Measurements from ENCODE around the gene SLC6A11. TPM values are rescaled to one million over a fixed set of nuclear protein-coding genes. Genes with fewer than 3 reads are reported as not detected.

The SLC6A11 gene
- total RNA-seq, 4 donors from 2014 or later: 1.8 to 7.8 (median 5.3) TPM

DNA sequence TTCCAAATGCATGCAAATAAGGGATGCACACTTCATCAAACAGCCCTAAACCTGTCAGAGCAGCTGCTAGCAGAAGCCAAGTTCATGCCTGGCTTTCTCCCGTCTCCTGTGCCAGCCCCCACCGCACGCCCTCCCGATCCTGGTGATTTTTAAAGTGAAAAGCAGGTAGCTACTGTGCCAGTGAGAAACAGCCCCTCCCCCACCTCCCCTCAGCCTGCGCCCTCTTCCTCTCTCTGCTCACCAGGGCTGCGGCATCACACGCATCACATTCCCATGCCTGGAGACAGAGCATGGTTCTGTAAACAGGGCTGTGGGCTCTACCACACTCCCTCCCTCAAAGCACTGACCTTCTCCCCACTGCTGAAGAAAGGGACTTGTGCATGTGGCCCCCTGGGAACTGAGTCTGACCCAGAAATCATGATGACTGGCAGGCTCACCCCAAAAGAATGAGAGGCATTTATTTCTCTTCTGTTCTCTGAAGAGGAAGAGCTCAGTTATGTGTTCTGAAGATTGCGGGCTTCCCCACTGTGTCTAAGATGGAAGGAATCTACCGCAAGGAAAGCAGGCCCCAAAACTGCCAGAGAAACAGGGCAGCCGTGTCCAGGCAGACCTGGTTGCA lies 162.0 kb downstream of the SLC6A11 start:
- intact Hi-C loops (cut with DNase I; ENCODE audit: low total_unique reads): no loop called here
- no peak for DNase-seq (ENCODE audit: low spot score in 2 of 2)
- TF ChIP-seq, protein P1, sequence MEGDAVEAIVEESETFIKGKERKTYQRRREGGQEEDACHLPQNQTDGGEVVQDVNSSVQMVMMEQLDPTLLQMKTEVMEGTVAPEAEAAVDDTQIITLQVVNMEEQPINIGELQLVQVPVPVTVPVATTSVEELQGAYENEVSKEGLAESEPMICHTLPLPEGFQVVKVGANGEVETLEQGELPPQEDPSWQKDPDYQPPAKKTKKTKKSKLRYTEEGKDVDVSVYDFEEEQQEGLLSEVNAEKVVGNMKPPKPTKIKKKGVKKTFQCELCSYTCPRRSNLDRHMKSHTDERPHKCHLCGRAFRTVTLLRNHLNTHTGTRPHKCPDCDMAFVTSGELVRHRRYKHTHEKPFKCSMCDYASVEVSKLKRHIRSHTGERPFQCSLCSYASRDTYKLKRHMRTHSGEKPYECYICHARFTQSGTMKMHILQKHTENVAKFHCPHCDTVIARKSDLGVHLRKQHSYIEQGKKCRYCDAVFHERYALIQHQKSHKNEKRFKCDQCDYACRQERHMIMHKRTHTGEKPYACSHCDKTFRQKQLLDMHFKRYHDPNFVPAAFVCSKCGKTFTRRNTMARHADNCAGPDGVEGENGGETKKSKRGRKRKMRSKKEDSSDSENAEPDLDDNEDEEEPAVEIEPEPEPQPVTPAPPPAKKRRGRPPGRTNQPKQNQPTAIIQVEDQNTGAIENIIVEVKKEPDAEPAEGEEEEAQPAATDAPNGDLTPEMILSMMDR (IDR thresholded peaks at IDR 0.05): no peak
- no peak for TF ChIP-seq POLR2A (IDR thresholded peaks at IDR 0.05)
- 39 to 42% methylated on average over 10 of the region's 10 CpGs for WGBS, 2 donors
- no peak overlapping the region for H3K4me3 ChIP-seq (ENCODE audit: low read depth, poor library complexity, severe bottlenecking)

DNA sequence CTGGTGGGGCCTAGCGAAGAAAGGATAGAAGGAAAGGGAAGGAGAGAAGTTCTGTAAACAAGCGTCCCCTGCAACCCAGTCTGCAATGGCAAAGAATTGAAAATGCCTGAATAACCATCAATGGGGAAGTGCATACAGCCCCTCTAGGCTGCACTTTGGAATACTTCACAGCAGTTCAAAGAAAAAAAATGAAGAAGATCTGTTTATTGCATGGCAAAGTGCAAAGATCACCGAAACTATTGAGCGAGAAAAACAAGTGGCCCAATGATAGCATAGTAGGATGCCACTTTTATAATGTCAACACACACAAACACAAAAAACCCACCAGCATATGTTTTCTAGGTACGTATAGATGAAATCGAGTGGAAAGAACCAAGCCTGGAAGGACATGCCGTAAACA lies 162.9 kb downstream of the SLC6A11 start:
- intact Hi-C loops (cut with DNase I; ENCODE audit: low total_unique reads): no loop called here
- TF ChIP-seq, protein P1 (IDR thresholded peaks at IDR 0.05): no peak
- no peak for TF ChIP-seq POLR2A (IDR thresholded peaks at IDR 0.05)
- no peak for DNase-seq (ENCODE audit: low spot score in 2 of 2)
- 94% methylated on average over 7 of the region's 7 CpGs for WGBS, 2 donors
- no peak overlapping the region for H3K4me3 ChIP-seq (ENCODE audit: low read depth, poor library complexity, severe bottlenecking)

DNA sequence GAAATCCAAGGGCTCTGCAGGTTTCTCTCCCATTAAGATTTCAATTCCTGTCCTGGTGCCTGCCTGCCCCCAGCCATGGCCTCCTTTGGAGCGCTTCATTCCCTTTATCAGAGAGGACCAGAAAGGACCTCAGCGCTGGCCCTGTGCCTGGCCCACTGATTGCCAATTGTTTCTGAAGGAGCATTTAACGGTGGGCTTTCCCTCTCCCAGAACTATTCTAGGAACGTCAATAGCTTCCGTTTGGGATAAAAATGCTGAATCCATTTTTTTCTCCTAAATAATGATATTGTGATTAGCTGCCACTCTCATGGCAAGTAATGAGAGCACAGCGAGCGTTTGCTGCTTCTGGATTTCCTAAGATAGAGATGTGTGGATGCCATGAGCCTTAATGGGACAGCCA lies 164.3 kb downstream of the SLC6A11 start:
- intact Hi-C loops (cut with DNase I; ENCODE audit: low total_unique reads): no loop called here
- H3K4me3 ChIP-seq (ENCODE audit: low read depth, poor library complexity, severe bottlenecking): no peak overlapping the region
- WGBS, 2 donors: 83 to 84% methylated on average over 7 of the region's 7 CpGs
- TF ChIP-seq, protein P1 (IDR thresholded peaks at IDR 0.05): no peak
- TF ChIP-seq POLR2A (IDR thresholded peaks at IDR 0.05): no peak
- no peak for DNase-seq (ENCODE audit: low spot score in 2 of 2)

DNA sequence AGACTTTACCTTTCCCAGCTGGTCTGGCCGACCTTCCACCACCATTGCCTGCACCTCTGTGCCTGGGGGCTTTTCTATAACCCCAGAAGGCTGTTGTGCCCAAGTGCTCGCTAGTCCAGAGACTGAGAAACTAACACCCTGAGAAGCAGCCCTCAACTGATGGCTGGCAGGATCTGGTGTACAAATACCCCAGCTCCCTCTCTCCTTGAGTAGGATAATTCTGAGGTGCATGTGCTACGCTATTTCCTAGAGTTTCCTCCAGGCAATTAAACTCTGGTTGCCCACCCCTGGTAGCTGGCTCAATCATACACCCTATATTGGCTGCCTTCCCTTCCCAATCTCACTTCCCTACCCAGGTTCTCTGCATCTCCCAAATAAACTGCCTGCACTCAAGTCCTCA lies 165.0 kb downstream of the SLC6A11 start:
- WGBS, 2 donors: 59 to 69% methylated on average over 3 of the region's 3 CpGs
- TF ChIP-seq, protein P1 (IDR thresholded peaks at IDR 0.05): no peak
- no peak for TF ChIP-seq POLR2A (IDR thresholded peaks at IDR 0.05)
- intact Hi-C loops (cut with DNase I; ENCODE audit: low total_unique reads): no loop called here
- DNase-seq (ENCODE audit: low spot score in 2 of 2): no peak
- H3K4me3 ChIP-seq (ENCODE audit: low read depth, poor library complexity, severe bottlenecking): no peak overlapping the region

DNA sequence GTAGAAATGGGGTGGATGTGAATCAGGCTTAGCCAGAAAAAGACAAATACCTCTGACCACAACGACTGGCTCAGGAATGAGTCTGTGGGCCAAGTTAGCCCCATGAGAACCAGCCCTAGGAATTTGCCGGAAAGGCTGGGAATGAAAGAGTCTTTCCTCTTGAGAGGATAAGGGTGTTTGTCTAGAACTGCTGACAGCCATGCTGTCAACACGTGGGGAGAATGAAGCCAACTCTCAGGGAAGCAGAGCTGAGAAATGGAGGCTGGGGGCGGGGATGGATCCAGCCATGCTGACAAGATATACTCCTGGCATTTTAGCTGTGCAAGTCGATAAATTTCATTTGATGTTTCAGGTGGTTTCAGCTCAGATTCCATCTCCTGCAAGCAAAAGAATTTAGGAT lies 165.9 kb downstream of the SLC6A11 start:
- H3K4me3 ChIP-seq (ENCODE audit: low read depth, poor library complexity, severe bottlenecking): no peak overlapping the region
- intact Hi-C loops (cut with DNase I; ENCODE audit: low total_unique reads): no loop called here
- 59 to 61% methylated on average over 5 of the region's 5 CpGs for WGBS, 2 donors
- no peak for DNase-seq (ENCODE audit: low spot score in 2 of 2)
- TF ChIP-seq POLR2A (IDR thresholded peaks at IDR 0.05): no peak
- TF ChIP-seq, protein P1 (IDR thresholded peaks at IDR 0.05): no peak

DNA sequence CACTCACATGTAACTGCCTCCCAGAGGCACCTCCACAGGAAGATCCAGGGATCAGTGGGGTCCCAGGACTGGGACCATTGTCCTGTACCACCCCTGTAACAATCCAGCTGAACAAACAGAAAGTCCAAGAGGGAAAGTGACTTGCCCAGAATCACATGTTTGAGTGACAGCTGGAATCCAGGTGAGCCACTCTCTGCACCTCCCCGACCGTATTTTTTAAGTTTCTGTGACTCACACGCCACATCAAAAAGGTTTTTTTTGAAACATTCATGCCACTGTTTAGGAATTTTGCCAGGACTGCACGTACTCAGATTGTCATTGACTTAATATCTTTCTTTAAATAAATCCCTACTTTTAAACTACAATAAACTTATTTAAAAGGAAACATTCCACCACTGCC lies 166.8 kb downstream of the SLC6A11 start:
- WGBS, 2 donors: 3 to 4% methylated on average over 4 of the region's 4 CpGs
- intact Hi-C loops (cut with DNase I; ENCODE audit: low total_unique reads): no loop called here

More for the DNA sequence above, 166.8 kb downstream of the SLC6A11 start:
- H3K4me3 ChIP-seq (ENCODE audit: low read depth, poor library complexity, severe bottlenecking): no peak overlapping the region
- no peak for TF ChIP-seq POLR2A (IDR thresholded peaks at IDR 0.05)
- TF ChIP-seq, protein P1 (IDR thresholded peaks at IDR 0.05): no peak
- no peak for DNase-seq (ENCODE audit: low spot score in 2 of 2)

Measured in lower leg skin (tissue), 4 donors.